Kidney epithelial cell (primary cell): ENCODE data around the gene MAEA. TPM values are rescaled to one million over a fixed set of nuclear protein-coding genes. Genes with fewer than 3 reads are reported as not detected.

Source experiments
- DNase-seq: peaks from one replicate; pipeline ENCODE4 v3.0.0-alpha.2; 2010; ENCODE audit warnings: low read depth
- H3K27me3 ChIP-seq: 2 replicates; pipeline ENCODE4 v1.6.0; 2011; ENCODE audit warnings: low read length; ENCODE audit not compliant: control insufficient read depth, insufficient read depth
- H3K36me3 ChIP-seq: 2 replicates; pipeline ENCODE4 v1.5.1; 2011; ENCODE audit warnings: low read length; ENCODE audit not compliant: control insufficient read depth, insufficient read depth
- H3K4me3 ChIP-seq: 2 replicates; pipeline ENCODE4 v1.5.1; 2011; ENCODE audit warnings: low read depth, mild to moderate bottlenecking, control low read depth, low read length
- total RNA-seq: library from RNA; depleted of rRNA; stranded (reverse); fragments of >200 nt; gene quantifications from 2 replicates; pipeline ENCODE4 v1.2.3, GENCODE V29; 2015
- TF ChIP-seq, protein P1 (sequence below): IDR thresholded peaks from 2 replicates; pipeline ENCODE4 v1.5.1; 2011; ENCODE audit warnings: mild to moderate bottlenecking, moderate library complexity, low read length, control low read depth, inconsistent platforms; ENCODE audit not compliant: insufficient read depth, poor library complexity, severe bottlenecking

MAEA gene
- total RNA-seq, 1 donor from 2014 or later: 79.1 TPM

DNA sequence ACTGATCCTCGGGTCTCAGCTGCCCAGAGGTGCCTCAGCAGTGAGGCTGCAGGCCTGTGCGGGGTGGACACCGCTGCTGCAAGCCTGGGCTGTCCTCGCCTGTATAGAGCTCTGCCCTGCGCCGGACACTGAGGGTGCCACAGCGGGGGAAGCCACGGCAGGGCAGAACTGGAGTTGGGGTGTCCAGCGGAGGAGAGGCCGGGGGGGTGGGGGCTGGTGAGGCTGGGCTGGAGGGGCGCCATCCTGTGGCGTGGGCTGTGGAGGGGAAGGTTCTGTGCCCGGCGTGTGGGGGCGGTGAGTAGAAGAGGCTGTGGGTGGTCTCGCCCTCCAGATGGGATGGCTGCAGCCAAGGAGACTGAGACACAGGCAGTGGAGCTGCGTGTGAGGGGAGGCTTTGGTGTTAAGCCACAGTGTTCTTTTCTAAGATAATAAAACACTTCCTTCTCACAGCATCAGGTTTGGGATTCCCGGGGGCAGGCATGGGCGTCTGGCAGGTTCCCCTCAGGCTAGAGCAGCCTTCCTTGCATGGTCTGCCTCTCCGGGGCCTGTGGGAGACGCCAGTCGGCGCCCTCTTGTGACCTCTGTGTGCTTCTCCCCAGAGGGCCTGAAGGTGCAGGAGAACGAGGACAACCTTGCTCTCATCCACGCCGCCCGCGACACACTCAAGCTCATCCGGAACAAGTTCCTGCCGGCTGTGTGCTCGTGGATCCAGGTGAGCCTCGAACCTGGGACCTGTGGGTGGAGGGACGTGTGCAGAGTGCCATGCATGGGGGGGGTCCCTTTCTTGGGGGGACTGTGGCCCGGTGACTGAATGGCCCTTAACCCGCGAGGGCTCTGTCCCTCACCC, 64.7 kb downstream of the MAEA start:
- Histone ChIP-seq H3K27me3 (no peaks in the 10 kb centered on the region), H3K4me3 (no peak overlapping the region), H3K36me3 (no peaks in the 10 kb centered on the region)
- TF ChIP-seq, protein P1, sequence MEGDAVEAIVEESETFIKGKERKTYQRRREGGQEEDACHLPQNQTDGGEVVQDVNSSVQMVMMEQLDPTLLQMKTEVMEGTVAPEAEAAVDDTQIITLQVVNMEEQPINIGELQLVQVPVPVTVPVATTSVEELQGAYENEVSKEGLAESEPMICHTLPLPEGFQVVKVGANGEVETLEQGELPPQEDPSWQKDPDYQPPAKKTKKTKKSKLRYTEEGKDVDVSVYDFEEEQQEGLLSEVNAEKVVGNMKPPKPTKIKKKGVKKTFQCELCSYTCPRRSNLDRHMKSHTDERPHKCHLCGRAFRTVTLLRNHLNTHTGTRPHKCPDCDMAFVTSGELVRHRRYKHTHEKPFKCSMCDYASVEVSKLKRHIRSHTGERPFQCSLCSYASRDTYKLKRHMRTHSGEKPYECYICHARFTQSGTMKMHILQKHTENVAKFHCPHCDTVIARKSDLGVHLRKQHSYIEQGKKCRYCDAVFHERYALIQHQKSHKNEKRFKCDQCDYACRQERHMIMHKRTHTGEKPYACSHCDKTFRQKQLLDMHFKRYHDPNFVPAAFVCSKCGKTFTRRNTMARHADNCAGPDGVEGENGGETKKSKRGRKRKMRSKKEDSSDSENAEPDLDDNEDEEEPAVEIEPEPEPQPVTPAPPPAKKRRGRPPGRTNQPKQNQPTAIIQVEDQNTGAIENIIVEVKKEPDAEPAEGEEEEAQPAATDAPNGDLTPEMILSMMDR: no peak
- DNase-seq: no peak

DNA sequence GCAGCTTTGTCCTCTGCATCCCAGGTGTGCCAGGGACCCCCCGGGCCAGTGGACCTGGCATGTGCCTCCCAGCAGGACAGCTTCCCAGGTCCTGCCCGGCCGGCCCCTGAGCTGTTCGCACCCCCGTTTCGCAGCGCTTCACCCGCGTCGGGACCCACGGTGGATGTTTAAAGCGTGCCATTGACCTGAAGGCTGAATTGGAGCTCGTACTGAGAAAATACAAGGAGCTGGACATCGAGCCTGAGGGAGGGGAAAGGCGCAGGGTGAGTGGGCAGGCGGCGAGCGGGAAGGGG, 65.2 kb downstream of the MAEA start:
- Histone ChIP-seq H3K4me3 (no peak overlapping the region), H3K27me3 (no peaks in the 10 kb centered on the region), H3K36me3 (no peaks in the 10 kb centered on the region)
- TF ChIP-seq, protein P1: no peak
- DNase-seq: no peak

DNA sequence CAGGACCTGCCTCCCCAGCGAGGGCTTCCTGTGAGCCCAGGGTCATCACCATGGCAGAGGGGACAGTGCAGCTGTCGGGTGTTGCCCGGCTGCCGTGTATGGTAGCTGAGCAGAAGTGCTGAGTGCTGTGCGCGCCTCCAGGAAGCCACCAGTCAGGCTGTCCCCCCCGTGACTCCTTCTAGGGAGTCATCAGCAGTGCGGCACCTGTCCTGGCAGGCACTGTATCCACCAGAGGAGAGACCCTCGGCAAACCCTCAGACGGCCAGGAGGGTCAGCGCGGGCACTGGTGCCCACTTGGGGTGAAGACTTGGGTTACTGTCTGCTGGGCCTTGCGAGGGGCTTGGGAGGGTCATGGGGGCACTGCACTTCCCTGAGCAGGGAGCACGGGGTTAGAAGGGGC, 65.7 kb downstream of the MAEA start:
- TF ChIP-seq, protein P1: no peak
- Histone ChIP-seq H3K27me3 (no peaks in the 10 kb centered on the region), H3K4me3 (no peak overlapping the region), H3K36me3 (no peaks in the 10 kb centered on the region)
- DNase-seq: no peak

DNA sequence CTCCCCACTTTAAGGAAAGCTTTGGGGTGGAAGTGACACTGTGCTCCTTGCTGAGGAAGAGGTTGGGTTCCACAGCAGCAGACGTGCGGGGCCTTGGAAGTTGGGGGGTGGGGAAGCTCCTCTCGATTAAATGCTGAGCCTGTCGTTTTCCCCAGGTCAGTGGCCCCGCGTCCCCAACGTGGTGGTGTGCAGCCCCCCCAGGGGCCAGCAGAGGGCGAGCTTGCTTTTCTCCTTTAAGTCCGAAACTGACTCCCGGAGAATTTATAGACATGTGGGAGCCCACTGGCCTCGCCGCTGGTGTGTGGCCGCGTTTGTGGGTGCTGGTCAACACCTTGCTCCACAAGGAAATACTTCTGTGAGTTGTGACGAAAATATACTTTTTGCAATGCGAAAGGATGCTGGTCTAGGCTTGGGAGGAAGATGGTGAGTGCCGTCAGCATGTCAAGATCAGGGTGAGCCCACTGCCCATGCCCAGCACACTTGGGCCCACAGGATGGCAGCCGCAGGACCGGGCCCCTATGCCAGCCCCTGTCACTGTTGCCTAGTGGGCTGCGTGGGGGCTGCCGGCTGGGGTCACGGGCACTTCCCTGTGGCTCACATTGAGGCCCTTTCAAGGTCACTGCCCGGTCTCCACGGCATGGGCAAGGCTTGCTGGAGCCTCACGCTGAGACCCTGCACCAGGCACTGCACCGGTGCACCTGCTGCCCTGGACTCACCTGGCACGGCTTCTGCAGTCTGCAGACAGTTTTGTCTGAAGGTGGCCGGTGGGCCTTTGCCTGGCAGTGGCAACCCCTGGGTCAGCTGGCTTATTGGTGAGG, 66.7 kb downstream of the MAEA start:
- no peaks in the 10 kb centered on the region for H3K27me3 ChIP-seq
- H3K36me3 ChIP-seq: no peaks in the 10 kb centered on the region
- TF ChIP-seq, protein P1: peak; percentile 82
- no peak overlapping the region for H3K4me3 ChIP-seq
- DNase-seq: no peak

DNA sequence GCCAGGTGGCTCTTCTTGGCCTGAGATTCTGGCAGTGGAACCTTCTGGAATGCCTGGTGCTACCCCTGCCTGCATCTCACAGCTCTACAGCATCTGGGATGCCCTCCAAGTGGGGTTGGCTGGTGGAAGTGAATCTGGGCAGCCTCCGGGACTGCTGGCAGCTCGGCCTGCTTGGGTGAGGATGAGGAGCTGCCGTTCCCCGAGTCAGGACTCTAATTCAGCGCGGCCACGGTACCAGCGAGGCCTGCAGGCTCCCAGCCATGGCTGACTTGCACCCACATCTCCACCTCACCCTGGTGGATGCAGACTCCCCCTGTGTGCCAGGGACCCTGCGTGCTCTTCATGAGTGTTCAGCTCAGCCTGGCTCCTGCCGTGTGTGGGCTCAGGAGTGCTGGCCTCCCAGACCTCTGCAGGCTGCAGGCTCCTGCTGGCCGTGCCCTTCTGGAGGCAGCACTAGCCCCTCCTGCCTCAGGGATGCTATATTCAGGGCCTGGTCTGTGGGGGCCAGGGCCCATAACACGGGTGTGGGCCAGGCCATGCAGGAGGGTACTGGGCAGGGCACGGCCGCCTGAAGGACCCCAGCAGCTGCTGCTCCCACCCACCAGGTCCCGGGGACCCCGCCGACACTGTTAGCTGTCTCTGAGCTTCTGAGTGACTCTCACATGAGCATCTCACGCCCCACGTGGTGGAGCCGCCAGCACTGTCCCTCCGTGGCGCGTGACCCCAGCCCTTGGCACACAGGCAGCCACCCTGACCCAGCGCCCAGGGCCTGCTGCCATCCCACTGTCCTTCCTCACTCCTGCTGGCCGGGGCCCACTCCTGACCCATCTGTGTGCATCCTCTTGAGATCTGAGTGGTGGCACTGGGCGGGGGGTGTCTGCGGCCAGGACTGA, 67.9 kb downstream of the MAEA start:
- no peak overlapping the region for H3K4me3 ChIP-seq
- no peak for DNase-seq
- H3K36me3 ChIP-seq: no peaks in the 10 kb centered on the region
- TF ChIP-seq, protein P1: no peak
- no peaks in the 10 kb centered on the region for H3K27me3 ChIP-seq
